Adipocyte (in vitro differentiated cells): ENCODE measurements around the gene PTCD3.

Experiments
- DNase-seq: peaks from one replicate; pipeline ENCODE4 v3.0.0-alpha.2; 2015; ENCODE audit warnings: low read depth
- H3K27me3 ChIP-seq: replicated peaks from 2 replicates; pipeline ENCODE4 v1.7.0; 2013; ENCODE audit warnings: mild to moderate bottlenecking, low read length, moderate library complexity; ENCODE audit not compliant: control insufficient read depth, insufficient read depth
- H3K36me3 ChIP-seq: 2 replicates; pipeline ENCODE4 v1.7.0; 2013; ENCODE audit warnings: low read length, mild to moderate bottlenecking, moderate library complexity; ENCODE audit not compliant: control insufficient read depth, insufficient read depth, severe bottlenecking
- H3K4me1 ChIP-seq: 2 replicates; pipeline ENCODE4 v1.7.0; 2013; ENCODE audit warnings: mild to moderate bottlenecking, low read length, moderate library complexity; ENCODE audit not compliant: control insufficient read depth, insufficient read depth
- H3K4me3 ChIP-seq: 2 replicates; pipeline ENCODE4 v1.7.0; 2013; ENCODE audit warnings: mild to moderate bottlenecking, low read length, moderate library complexity
- H3K9ac ChIP-seq: 2 replicates; pipeline ENCODE4 v1.7.0; 2013; ENCODE audit warnings: mild to moderate bottlenecking, low read length, moderate library complexity
- H3K9me3 ChIP-seq: 2 replicates; pipeline ENCODE4 v1.7.0; 2013; ENCODE audit warnings: mild to moderate bottlenecking, low read length, moderate library complexity; ENCODE audit not compliant: control insufficient read depth

The PTCD3 gene

GRCh38 chr2:86189782-86190416 lies 83.9 kb downstream of the PTCD3 start:
- no peak for DNase-seq
- Histone ChIP-seq H3K9me3 (no peaks in the 10 kb centered on the region), H3K27me3 (no peaks in the 10 kb centered on the region), H3K4me3 (no peak overlapping the region), H3K4me1 (peaks cover 33% of the 10 kb centered on the region), H3K9ac (no peak overlapping the region), H3K36me3 (peaks cover 18% of the 10 kb centered on the region)
